Hematopoietic multipotent progenitor cell (in vitro differentiated cells): ENCODE data around the gene ENHO. TPM values are rescaled to one million over a fixed set of nuclear protein-coding genes. Genes with fewer than 3 reads are reported as not detected.
"Not testable (repeated sequence)": the region's sequence is repeated elsewhere in the genome, so short reads cannot be mapped to it uniquely, and the experiment has no call there.

Experiments used
- DNase-seq, 3 donors: peaks; one replicate each; pipeline ENCODE4 v3.0.0-alpha.2; 2011 to 2015; ENCODE audit warnings: low read depth in 2 of 3, low spot score in 2 of 3
- total RNA-seq: library from RNA; depleted of rRNA; stranded (reverse); fragments of >200 nt; gene quantifications from one replicate; pipeline ENCODE4 v1.2.3, GENCODE V29; 2012

ENHO gene
- total RNA-seq, 1 donor = not detected

GRCh38 chr9:34536685-34537084 is 13.9 kb upstream of the ENHO start:
- no peak for DNase-seq

DNA sequence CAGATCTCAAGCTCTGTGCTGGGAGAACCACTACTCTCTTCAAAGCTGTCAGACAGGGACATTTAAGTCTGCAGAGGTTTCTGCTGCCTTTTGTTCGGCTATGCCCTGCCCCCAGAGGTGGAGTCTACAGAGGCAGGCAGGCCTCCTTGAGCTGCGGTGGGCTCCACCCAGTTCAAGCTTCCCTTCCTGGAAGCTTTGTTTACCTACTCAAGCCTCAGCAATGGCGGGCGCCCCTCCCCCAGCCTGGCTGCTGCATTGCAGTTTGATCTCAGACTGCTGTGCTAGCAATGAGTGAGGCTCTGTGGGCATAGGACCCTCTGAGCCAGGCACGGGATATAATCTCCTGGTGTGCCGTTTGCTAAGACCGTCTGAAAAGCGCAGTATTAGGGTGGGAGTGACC is 9.3 kb upstream of the ENHO start:
- not testable (repeated sequence) for DNase-seq

DNA sequence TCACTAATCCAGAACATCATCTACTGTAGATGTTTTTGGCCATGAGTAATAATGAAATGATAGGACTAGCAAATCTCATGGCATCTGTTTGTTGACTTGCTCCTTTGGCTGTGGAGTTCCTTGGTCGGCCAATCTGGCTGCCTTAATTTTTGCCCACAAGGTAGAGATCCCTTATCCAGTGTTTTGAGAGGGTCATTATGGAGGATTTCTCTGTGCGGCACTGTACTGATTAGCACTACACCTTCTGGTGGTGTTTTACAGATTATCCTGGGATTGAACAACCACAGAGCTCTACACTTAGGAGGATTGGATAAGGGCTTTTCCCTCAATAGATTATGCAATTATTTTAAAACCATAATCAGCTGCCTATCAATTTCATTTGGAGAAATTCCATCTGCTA is 3.2 kb upstream of the ENHO start:
- no peak for DNase-seq

- DNase-seq = no peak
Measured at GRCh38 chr9:34524349-34524748, 1.6 kb upstream of the ENHO start.

DNA sequence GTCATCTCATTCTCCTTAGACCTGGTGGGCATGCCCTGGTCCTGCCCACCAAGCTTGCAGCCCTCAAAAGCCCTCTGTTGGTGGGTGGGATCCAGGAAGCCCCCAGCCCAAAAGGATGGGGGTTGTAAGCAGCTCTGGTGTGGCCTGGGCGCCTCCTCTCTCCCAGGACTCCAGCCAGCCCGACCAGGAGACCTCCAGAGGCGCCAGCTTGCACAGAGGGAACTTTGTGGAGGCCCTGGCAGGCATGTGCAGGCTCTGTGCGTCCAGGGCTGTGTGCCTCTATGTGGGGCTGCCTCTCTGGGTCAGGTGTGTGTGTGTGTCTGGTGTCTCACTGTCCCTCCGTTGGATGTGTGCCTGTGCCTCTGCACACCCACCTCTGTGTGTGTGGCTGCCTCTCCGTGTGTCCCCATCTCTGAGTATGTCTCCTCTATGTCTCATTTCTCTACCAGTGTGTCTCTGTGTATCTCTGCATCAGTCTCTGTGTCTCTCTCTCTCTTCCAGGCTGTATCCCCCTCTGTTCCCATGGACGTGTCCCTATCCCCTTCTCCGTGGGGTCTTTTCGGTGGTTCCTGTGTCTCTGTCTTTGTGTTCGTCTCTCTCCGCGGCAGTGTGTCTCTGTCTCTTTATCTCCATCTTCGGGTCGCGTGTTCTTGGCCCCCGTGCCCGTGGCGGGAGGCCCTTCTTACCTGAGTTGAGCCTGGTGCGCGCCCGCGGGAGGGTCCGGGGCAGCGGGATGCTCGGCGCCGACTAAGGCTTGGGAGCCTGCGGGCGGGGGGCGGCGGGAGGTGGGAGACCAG is 501 bp downstream of the ENHO start:
- DNase-seq = no peak

- DNase-seq = no peak
Measured at GRCh38 chr9:34521406-34522045, 1.3 kb downstream of the ENHO start.

- no peak for DNase-seq
Measured at GRCh38 chr9:34520505-34521385, 2.0 kb downstream of the ENHO start.

GRCh38 chr9:34520096-34520495 is 2.7 kb downstream of the ENHO start:
- DNase-seq = no peak

- no peak for DNase-seq
Measured at GRCh38 chr9:34519321-34520020, 3.3 kb downstream of the ENHO start.

DNA sequence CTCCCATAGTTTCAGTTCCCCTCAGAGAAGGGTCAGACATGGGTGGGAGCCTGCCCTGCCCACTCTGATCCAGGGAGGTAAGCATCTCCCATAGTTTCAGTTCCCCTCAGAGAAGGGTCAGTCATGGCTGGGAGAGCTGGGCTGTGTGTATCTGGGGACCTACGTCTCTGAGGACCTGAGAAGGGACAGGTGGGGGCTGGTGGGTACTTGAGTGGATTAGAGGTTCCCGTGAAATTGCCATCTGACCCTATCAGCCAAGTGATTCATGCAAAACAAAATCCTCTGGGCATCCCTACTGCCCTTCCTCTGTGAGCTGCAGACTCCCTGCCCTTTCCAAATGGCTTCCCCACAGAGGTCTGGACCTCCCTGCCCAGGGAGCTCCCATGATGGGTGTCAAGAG is 3.9 kb downstream of the ENHO start:
- DNase-seq = no peak

GRCh38 chr9:34518110-34518616 is 4.6 kb downstream of the ENHO start:
- no peak for DNase-seq

- DNase-seq = no peak
Measured at GRCh38 chr9:34517185-34517584, 5.6 kb downstream of the ENHO start.

GRCh38 chr9:34515959-34516358 is 6.8 kb downstream of the ENHO start:
- no peak for DNase-seq

DNA sequence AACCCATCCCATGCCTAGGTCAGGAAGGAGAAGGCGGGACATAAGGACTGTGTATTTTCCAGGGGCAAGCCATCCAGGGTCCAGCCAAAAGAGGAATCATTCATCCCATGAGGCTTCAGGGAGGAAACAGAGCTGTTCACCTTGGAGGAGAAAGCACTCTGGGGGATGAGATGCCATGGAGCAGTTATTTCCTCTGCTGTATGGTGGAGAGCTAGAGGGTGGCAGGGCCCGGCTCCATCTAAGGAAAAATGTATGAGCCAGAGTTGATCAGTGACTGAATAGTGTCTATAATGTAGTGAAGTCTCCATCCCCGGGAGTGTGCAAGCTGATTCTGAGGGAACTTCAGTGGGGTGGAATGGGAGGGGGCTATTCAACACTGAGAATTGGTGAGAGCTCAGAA is 8.0 kb downstream of the ENHO start:
- DNase-seq = no peak

GRCh38 chr9:34514401-34514800 is 8.4 kb downstream of the ENHO start:
- DNase-seq = no peak

- no peak for DNase-seq
Measured at GRCh38 chr9:34513567-34514214, 9.1 kb downstream of the ENHO start.

GRCh38 chr9:34512131-34513078 is 10.4 kb downstream of the ENHO start:
- no peak for DNase-seq

DNA sequence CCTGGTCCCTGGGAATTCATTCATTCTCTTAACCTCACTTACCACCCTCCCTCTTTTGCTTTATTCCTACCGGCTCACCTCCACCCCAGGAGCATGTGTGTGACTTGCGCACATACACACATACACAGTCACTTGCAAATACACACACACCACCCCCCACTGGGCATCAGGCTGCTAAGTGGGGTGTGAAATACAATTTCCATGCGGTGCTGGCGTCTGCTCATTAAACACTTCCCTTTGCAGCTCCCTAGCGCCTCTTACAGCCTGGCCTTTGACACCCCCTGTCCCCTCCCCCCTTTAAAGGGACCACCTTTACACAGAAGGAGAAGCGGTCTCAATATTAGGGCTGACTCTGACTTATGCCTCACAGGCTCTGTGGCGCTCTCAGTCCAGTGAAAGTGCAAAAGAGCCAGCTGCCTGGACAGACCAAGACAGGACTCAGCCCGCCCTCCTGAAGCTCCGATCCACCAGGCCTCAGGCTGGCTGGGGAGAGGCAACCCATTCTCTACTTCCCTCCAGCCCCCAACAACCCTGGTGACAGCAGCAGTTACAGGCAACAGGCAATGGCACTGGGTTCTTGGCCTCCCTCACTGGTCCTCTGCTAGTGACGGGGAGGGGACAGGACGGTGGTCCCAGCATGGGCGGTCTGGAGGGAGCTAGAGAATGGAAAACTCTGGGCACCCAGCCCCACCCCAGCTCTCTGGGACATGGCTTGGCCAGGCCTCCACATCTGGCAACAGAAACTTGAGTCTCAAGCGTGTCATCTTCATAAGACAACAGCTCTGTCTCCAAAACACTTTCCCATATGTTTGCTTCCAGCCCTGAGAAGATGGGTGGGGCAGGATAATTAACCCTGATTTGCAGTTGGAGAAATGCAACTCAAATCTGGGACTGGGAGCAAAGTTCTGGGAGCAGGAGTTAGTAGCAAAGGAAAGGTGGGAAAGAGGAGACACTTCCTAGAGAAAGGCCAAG is 12.0 kb downstream of the ENHO start:
- DNase-seq = no peak
